ENCODE measurements around the gene SPEG.

The SPEG gene

GRCh38 chr2:219461047-219461514 lies 26.4 kb downstream of the SPEG start:
- DNase-seq (ENCODE audit: low read depth in 2 of 2), result no peak

GRCh38 chr2:219461669-219462068 lies 27.0 kb downstream of the SPEG start:
- no peak for DNase-seq (ENCODE audit: low read depth in 2 of 2)

GRCh38 chr2:219462349-219462748 lies 27.7 kb downstream of the SPEG start:
- DNase-seq (ENCODE audit: low read depth in 2 of 2), result no peak

- no peak for DNase-seq (ENCODE audit: low read depth in 2 of 2)
Measured at GRCh38 chr2:219464286-219465032, 29.8 kb downstream of the SPEG start.

- DNase-seq (ENCODE audit: low read depth in 2 of 2), result no peak
Measured at GRCh38 chr2:219465659-219466561, 31.3 kb downstream of the SPEG start.

GRCh38 chr2:219466816-219467735 lies 32.4 kb downstream of the SPEG start:
- DNase-seq (ENCODE audit: low read depth in 2 of 2), result no peak

GRCh38 chr2:219467736-219468075 lies 33.1 kb downstream of the SPEG start:
- DNase-seq (ENCODE audit: low read depth in 2 of 2), result no peak

GRCh38 chr2:219468410-219469185 lies 34.0 kb downstream of the SPEG start:
- DNase-seq (ENCODE audit: low read depth in 2 of 2), result no peak

GRCh38 chr2:219469186-219469724 lies 34.6 kb downstream of the SPEG start:
- no peak for DNase-seq (ENCODE audit: low read depth in 2 of 2)

- DNase-seq (ENCODE audit: low read depth in 2 of 2), result no peak
Measured at GRCh38 chr2:219470429-219470828, 35.8 kb downstream of the SPEG start.

- DNase-seq (ENCODE audit: low read depth in 2 of 2), result no peak
Measured at GRCh38 chr2:219471476-219472371, 37.1 kb downstream of the SPEG start.

- DNase-seq (ENCODE audit: low read depth in 2 of 2), result no peak
Measured at GRCh38 chr2:219472629-219473187, 38.1 kb downstream of the SPEG start.

GRCh38 chr2:219473511-219473910 lies 38.9 kb downstream of the SPEG start:
- DNase-seq (ENCODE audit: low read depth in 2 of 2), result no peak

- no peak for DNase-seq (ENCODE audit: low read depth in 2 of 2)
Measured at GRCh38 chr2:219474285-219475060, 39.8 kb downstream of the SPEG start.

GRCh38 chr2:219475278-219475677 lies 40.6 kb downstream of the SPEG start:
- no peak for DNase-seq (ENCODE audit: low read depth in 2 of 2)

- peak; percentile 62 to 67 for DNase-seq (ENCODE audit: low read depth in 2 of 2)
Measured at GRCh38 chr2:219475697-219476651, 41.3 kb downstream of the SPEG start.

- DNase-seq (ENCODE audit: low read depth in 2 of 2), result no peak
Measured at GRCh38 chr2:219476652-219477151, 42.1 kb downstream of the SPEG start.

All from stimulated activated CD4-positive, alpha-beta T cell treated with anti-CD3 and anti-CD28 coated beads, Interleukin-4, amount 100 ng/mL, for 48 hours (primary cell).